ENCODE measurements around the gene RNF224. TPM values are rescaled to one million over a fixed set of nuclear protein-coding genes. Genes with fewer than 3 reads are reported as not detected.

RNF224 gene
- total and polyA plus RNA-seq, 2 of the 13 experiments (the other 11 are each of a cell fraction or from before 2014, with no cell fraction given): 0.09 TPM; not detected in 1

- TF ChIP-seq NFYC (CRISPR knock-in tag; IDR thresholded peaks at IDR 0.05): 0 out of 2 replicates have a peak, but pooled peaks have one; percentile 33
- TF ChIP-seq NCOA1 (CRISPR knock-in tag; IDR thresholded peaks at IDR 0.05): no peak
- TF ChIP-seq RFXANK (CRISPR knock-in tag; IDR thresholded peaks at IDR 0.05): no peak
- TF ChIP-seq ZNF550 (CRISPR knock-in tag; IDR thresholded peaks at IDR 0.05; ENCODE audit: borderline replicate concordance): no peak
- peak; percentile 75 for TF ChIP-seq GATAD1 (CRISPR knock-in tag; IDR thresholded peaks at IDR 0.05)
- no peak for TF ChIP-seq DMTF1 (CRISPR knock-in tag; IDR thresholded peaks at IDR 0.05)
- peak; percentile 71; the same call in 1 of the 2 replicates for TF ChIP-seq ZNF281 (CRISPR knock-in tag; IDR thresholded peaks at IDR 0.05; ENCODE audit: borderline replicate concordance)
- TF ChIP-seq ZGPAT (CRISPR knock-in tag; IDR thresholded peaks at IDR 0.05): 0 out of 2 replicates have a peak, but pooled peaks have one; percentile 33
- TF ChIP-seq TSC22D2 (CRISPR knock-in tag; IDR thresholded peaks at IDR 0.05; ENCODE audit: borderline replicate concordance): no peak
- peak; percentile 64; the same call in 1 of the 2 replicates for TF ChIP-seq ZNF224 (CRISPR knock-in tag; IDR thresholded peaks at IDR 0.05)
- no peak for TF ChIP-seq HMGXB3 (CRISPR knock-in tag; IDR thresholded peaks at IDR 0.05; ENCODE audit: borderline replicate concordance)
- no peak for TF ChIP-seq ZBTB21 (CRISPR knock-in tag; IDR thresholded peaks at IDR 0.05)
- no peak for TF ChIP-seq ZBTB20 (CRISPR knock-in tag; IDR thresholded peaks at IDR 0.05; ENCODE audit: borderline replicate concordance, low read depth)
- TF ChIP-seq SP4 (CRISPR knock-in tag; IDR thresholded peaks at IDR 0.05): no peak; the same call in 1 of the 2 replicates
- no peak for TF ChIP-seq HDAC6 (IDR thresholded peaks at IDR 0.05; ENCODE audit: low read depth, low read length)
- no peak for TF ChIP-seq HNRNPH1 (optimal IDR thresholded peaks at IDR 0.05; ENCODE audit: low read depth, low read length)
- TF ChIP-seq HNF1B (CRISPR knock-in tag; IDR thresholded peaks at IDR 0.05): 0 out of 2 replicates have a peak, but pooled peaks have one; percentile 48
These were observed 8.5 kb upstream of the RNF224 start (continued) for GRCh38 chr9:137218754-137219271.
